Endothelial cell of umbilical vein (primary cell): ENCODE measurements around the gene CHRNE.
"Not testable (repeated sequence)": the region's sequence is repeated elsewhere in the genome, so short reads cannot be mapped to it uniquely, and the experiment has no call there.

ENCODE experiments used
- EZH2 ChIP-seq: IDR thresholded peaks from 2 replicates; pipeline ENCODE4 v1.6.1; 2012; ENCODE audit warnings: borderline replicate concordance, low read depth, mild to moderate bottlenecking, moderate library complexity, low read length, inconsistent platforms; ENCODE audit not compliant: severe bottlenecking
- MYC ChIP-seq: IDR thresholded peaks from one replicate; pipeline ENCODE4 v1.6.1; 2011; ENCODE audit warnings: mild to moderate bottlenecking, low read depth, low read length
- POLR2AphosphoS5 ChIP-seq: IDR thresholded peaks from 2 replicates; pipeline ENCODE4 v1.6.1; 2012; ENCODE audit warnings: low read depth, mild to moderate bottlenecking, control low read depth, low read length, moderate library complexity; ENCODE audit not compliant: insufficient read depth
- TF ChIP-seq, protein P1 (sequence below), 2 donors: IDR thresholded peaks; 1 replicate in 1 of 2; 2 replicates in 1 of 2; pipeline ENCODE4 v1.5.1; 2011; ENCODE audit warnings: low read length in 2 of 2, mild to moderate bottlenecking in 2 of 2, moderate library complexity in 2 of 2, control low read depth in 1 of 2, inconsistent platforms in 1 of 2, low read depth in 1 of 2; ENCODE audit not compliant: insufficient read depth in 1 of 2; ENCODE audit errors: extremely low read depth in 1 of 2

DNA sequence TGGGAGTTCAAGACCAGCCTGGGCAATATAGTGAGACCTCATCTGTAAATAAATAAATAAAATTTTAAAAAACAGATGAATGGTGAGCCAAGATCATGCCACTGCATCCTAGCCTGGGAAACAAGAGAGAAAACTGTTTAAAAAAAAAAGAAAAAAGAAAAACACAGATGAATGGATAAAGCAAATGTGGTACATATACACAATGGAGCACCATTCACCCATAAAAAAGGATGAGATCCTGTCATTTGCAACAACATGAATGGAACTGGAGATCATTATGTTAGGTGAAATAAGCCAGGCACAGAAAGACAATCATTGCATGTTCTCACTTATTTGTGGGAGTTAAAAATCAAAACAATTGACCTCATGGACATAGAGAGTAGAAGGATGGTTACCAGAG is 3.7 kb upstream of the CHRNE start:
- TF ChIP-seq MYC, POLR2AphosphoS5, EZH2: not testable (repeated sequence)
- TF ChIP-seq, protein P1, sequence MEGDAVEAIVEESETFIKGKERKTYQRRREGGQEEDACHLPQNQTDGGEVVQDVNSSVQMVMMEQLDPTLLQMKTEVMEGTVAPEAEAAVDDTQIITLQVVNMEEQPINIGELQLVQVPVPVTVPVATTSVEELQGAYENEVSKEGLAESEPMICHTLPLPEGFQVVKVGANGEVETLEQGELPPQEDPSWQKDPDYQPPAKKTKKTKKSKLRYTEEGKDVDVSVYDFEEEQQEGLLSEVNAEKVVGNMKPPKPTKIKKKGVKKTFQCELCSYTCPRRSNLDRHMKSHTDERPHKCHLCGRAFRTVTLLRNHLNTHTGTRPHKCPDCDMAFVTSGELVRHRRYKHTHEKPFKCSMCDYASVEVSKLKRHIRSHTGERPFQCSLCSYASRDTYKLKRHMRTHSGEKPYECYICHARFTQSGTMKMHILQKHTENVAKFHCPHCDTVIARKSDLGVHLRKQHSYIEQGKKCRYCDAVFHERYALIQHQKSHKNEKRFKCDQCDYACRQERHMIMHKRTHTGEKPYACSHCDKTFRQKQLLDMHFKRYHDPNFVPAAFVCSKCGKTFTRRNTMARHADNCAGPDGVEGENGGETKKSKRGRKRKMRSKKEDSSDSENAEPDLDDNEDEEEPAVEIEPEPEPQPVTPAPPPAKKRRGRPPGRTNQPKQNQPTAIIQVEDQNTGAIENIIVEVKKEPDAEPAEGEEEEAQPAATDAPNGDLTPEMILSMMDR (IDR thresholded peaks at IDR 0.05; ENCODE audit: extremely low read depth in 1 of 2, insufficient read depth in 1 of 2, low read depth in 1 of 2, low read length in 2 of 2), result not testable (repeated sequence)
